Naive thymus-derived CD4-positive, alpha-beta T cell (primary cell): ENCODE results near the gene THBS3. TPM values are rescaled to one million over a fixed set of nuclear protein-coding genes. Genes with fewer than 3 reads are reported as not detected.
A peak's percentile ranks its signal among the peaks of the same experiment; 100 is the strongest.

Source experiments
- ATAC-seq: fragments of 150-1000 bp; cut with Tn5 transposase; 2 replicates; pipeline ENCODE4 v1.10.0; 2021; ENCODE audit warnings: mild to moderate bottlenecking, moderate library complexity
- CTCF ChIA-PET: fragments of 350-600 bp; sonication (Branson Sonifier 250); formaldehyde crosslinking; loops from one replicate; lab custom pipeline; 2021; ENCODE audit warnings: antibody characterized with exemption; lab: Charles Lee
- POLR2A ChIA-PET: fragments of 350-600 bp; sonication (Branson Sonifier 250); formaldehyde crosslinking; loops from one replicate; lab custom pipeline; 2021; ENCODE audit warnings: antibody characterized with exemption, inconsistent platforms; lab: Charles Lee
- DNase-seq, 9 donors: peaks; one replicate each; pipeline versions ENCODE4 v3.0.0 to v3.0.0-alpha.2; 2020 to 2022; ENCODE audit warnings: mixed read lengths in 1 of 9
- H3K27ac ChIP-seq: one replicate; pipeline ENCODE4 v1.7.0; 2013; ENCODE audit warnings: mild to moderate bottlenecking, low read depth, low read length, moderate library complexity
- H3K27me3 ChIP-seq, 2 donors: one replicate each; pipeline ENCODE4 v1.7.0; 2013; ENCODE audit warnings: low read length in 2 of 2, mild to moderate bottlenecking in 2 of 2, moderate library complexity in 2 of 2; ENCODE audit not compliant: control insufficient read depth in 2 of 2, insufficient read depth in 2 of 2
- H3K36me3 ChIP-seq, 3 experiments: 1 replicate in 2 of 3; 2 replicates in 1 of 3; pipeline ENCODE4 v1.7.0; 2013; ENCODE audit warnings: low read length in 3 of 3, mild to moderate bottlenecking in 3 of 3, moderate library complexity in 1 of 3; ENCODE audit not compliant: insufficient read depth in 3 of 3, control insufficient read depth in 2 of 3
- H3K4me1 ChIP-seq, 2 donors: one replicate each; pipeline ENCODE4 v1.7.0; 2013; ENCODE audit warnings: low read length in 2 of 2, mild to moderate bottlenecking in 2 of 2, moderate library complexity in 1 of 2; ENCODE audit not compliant: control insufficient read depth in 2 of 2, insufficient read depth in 2 of 2
- H3K4me3 ChIP-seq: 2 replicates; pipeline ENCODE4 v1.7.0; 2013; ENCODE audit warnings: mild to moderate bottlenecking, low read length
- H3K9me3 ChIP-seq, 3 experiments: 1 replicate in 2 of 3; 2 replicates in 1 of 3; pipeline ENCODE4 v1.7.0; 2013; ENCODE audit warnings: low read length in 3 of 3; ENCODE audit not compliant: control insufficient read depth in 2 of 3
- H3K27ac Mint-ChIP-seq, 9 donors: one replicate each; pipeline ENCODE4 v1.8.0; 2020 to 2022; ENCODE audit warnings: mixed read lengths in 9 of 9, mild to moderate bottlenecking in 8 of 9, moderate library complexity in 5 of 9, inconsistent platforms in 2 of 9
- H3K27me3 Mint-ChIP-seq, 5 donors: one replicate each; pipeline ENCODE4 v1.8.0; 2021 to 2022; ENCODE audit warnings: mixed read lengths in 5 of 5, mild to moderate bottlenecking in 1 of 5
- H3K36me3 Mint-ChIP-seq, 5 donors: one replicate each; pipeline ENCODE4 v1.8.0; 2020 to 2022; ENCODE audit warnings: mixed read lengths in 5 of 5, mild to moderate bottlenecking in 3 of 5, inconsistent platforms in 1 of 5
- H3K4me1 Mint-ChIP-seq, 7 donors: one replicate each; pipeline ENCODE4 v1.8.0; 2020 to 2022; ENCODE audit warnings: mixed read lengths in 7 of 7, mild to moderate bottlenecking in 3 of 7, inconsistent platforms in 1 of 7
- H3K4me3 Mint-ChIP-seq, 10 donors: one replicate each; pipeline ENCODE4 v1.8.0; 2020 to 2022; ENCODE audit warnings: mild to moderate bottlenecking in 10 of 10, mixed read lengths in 10 of 10, moderate library complexity in 6 of 10, inconsistent platforms in 2 of 10
- H3K9me3 Mint-ChIP-seq, 11 donors: one replicate each; pipeline ENCODE4 v1.8.0; 2020 to 2022; ENCODE audit warnings: mixed read lengths in 11 of 11, mild to moderate bottlenecking in 4 of 11, inconsistent platforms in 1 of 11, moderate library complexity in 1 of 11
- intact Hi-C, 2 donors: fragments of 100-400 bp; cut with micrococcal nuclease; formaldehyde crosslinking; loops; one replicate each; pipeline ENCODE4 v1.15.1; 2023
- polyA plus RNA-seq, 2 donors: library from polyadenylated mRNA; unstranded; fragments of 300-500 nt; fragmentation: Illumina TruSeq; gene quantifications; one replicate each; pipeline ENCODE4 v1.2.3, GENCODE V29; 2021
- total RNA-seq, 6 experiments: library from RNA in 5 of 6; stranded (reverse) in 5 of 6; gene quantifications; 1 replicate in 5 of 6; 2 replicates in 1 of 6; pipeline ENCODE4 v1.2.3 and lab custom pipeline; 2021 to 2026

Gene THBS3
- total and polyA plus RNA-seq, 7 experiments from 2014 or later, result 0.87 to 35.9 (median 26.8) TPM

GRCh38 chr1:155254228-155254713 lies 46.6 kb upstream of the THBS3 start:
- Histone ChIP-seq H3K9me3 (no peaks in the 10 kb centered on the region), H3K4me3 (no peak overlapping the region), H3K27me3 (no peaks in the 10 kb centered on the region), H3K27ac (no peak overlapping the region), H3K4me1 (peaks cover 4 to 10% of the 10 kb centered on the region in 2 donors), H3K36me3 (peaks cover 0 to 23% (median 1%) of the 10 kb centered on the region in 3 experiments)
- no peak for DNase-seq
- Mint-ChIP-seq H3K27ac (peak overlapping the region; percentile 22 to 88 (median 59)), H3K4me1 (peaks cover 20 to 45% (median 39%) of the 10 kb centered on the region in 7 donors), H3K4me3 (peak overlapping the region; percentile 68 to 85 (median 78)), H3K27me3 (no peaks in the 10 kb centered on the region), H3K9me3 (peaks cover 0 to 1% (median 0%) of the 10 kb centered on the region in 11 donors), H3K36me3 (peaks cover 0 to 17% (median 13%) of the 10 kb centered on the region in 5 donors)
- intact Hi-C loops, result loop anchor here in 1 of 2 donors (2.0 to 10.0 kb wide), 2 partner anchors 19 to 251 kb away; partner anchors contain the start of gene CLK2
- ChIA-PET POLR2A (interaction anchor here (0.6 to 2.2 kb wide), 2 partner anchors 9 to 25 kb away, joined by 3 to 8 read pairs; no protein-coding TSS in a partner anchor), CTCF (interaction anchor here (0.5 to 1.3 kb wide), 3 partner anchors 53 to 91 kb away, joined by 4 to 7 read pairs (median 4); no protein-coding TSS in a partner anchor)
- ATAC-seq, result no peak

GRCh38 chr1:155253797-155254196 lies 46.1 kb upstream of the THBS3 start:
- Mint-ChIP-seq H3K27ac (peak overlapping the region in 8 of 9 donors; percentile 20 to 80 (median 51)), H3K36me3 (peaks cover 0 to 17% (median 13%) of the 10 kb centered on the region in 5 donors)
- peaks cover 0 to 18% (median 0%) of the 10 kb centered on the region in 3 experiments for H3K36me3 ChIP-seq

GRCh38 chr1:155253208-155253607 lies 45.5 kb upstream of the THBS3 start:
- Mint-ChIP-seq H3K27ac (peak overlapping the region in 4 of 9 donors; percentile 25 to 80 (median 76)), H3K36me3 (peaks cover 0 to 16% (median 13%) of the 10 kb centered on the region in 5 donors), H3K4me3 (peak overlapping the region; percentile 1 to 85 (median 76)), H3K27me3 (no peaks in the 10 kb centered on the region), H3K9me3 (peaks cover 0 to 1% (median 0%) of the 10 kb centered on the region in 11 donors), H3K4me1 (peaks cover 20 to 42% (median 39%) of the 10 kb centered on the region in 7 donors)
- no peaks in the 10 kb centered on the region for H3K9me3 ChIP-seq
- peaks cover 0 to 14% (median 0%) of the 10 kb centered on the region in 3 experiments for H3K36me3 ChIP-seq
- no peak overlapping the region for H3K27ac ChIP-seq
- no peaks in the 10 kb centered on the region for H3K27me3 ChIP-seq
- POLR2A ChIA-PET, result interaction anchor here (4.0 kb wide), 1 partner anchor 7 kb away, joined by 34 read pairs; the partner anchor contains the start of gene SCAMP3
- peaks cover 4 to 10% of the 10 kb centered on the region in 2 donors for H3K4me1 ChIP-seq
- H3K4me3 ChIP-seq, result no peak overlapping the region
- CTCF ChIA-PET, result interaction anchor here (0.6 kb wide), 1 partner anchor 359 kb away, joined by 3 read pairs; no protein-coding TSS in a partner anchor
- ATAC-seq (no peak), DNase-seq (no peak)
- intact Hi-C loops, result loop anchor here in 1 of 2 donors (10.0 kb wide), 1 partner anchor 252 kb away; no protein-coding TSS in a partner anchor

More at GRCh38 chr1:155253797-155254196, 46.1 kb upstream of the THBS3 start:
- POLR2A ChIA-PET, result no interaction called here
- H3K4me3 Mint-ChIP-seq, result peak overlapping the region; percentile 61 to 85 (median 77)
- Histone ChIP-seq H3K4me1 (peaks cover 4 to 10% of the 10 kb centered on the region in 2 donors), H3K27me3 (no peaks in the 10 kb centered on the region), H3K4me3 (no peak overlapping the region), H3K27ac (no peak overlapping the region), H3K9me3 (no peaks in the 10 kb centered on the region)
- CTCF ChIA-PET, result interaction anchor here (0.5 to 0.6 kb wide), 2 partner anchors 92 to 359 kb away, joined by 3 to 4 read pairs; no protein-coding TSS in a partner anchor
- H3K9me3 Mint-ChIP-seq, result peaks cover 0 to 1% (median 0%) of the 10 kb centered on the region in 11 donors
- intact Hi-C loops, result loop anchor here in 1 of 2 donors (2.0 to 10.0 kb wide), 2 partner anchors 19 to 251 kb away; partner anchors contain the start of gene CLK2
- DNase-seq (no peak), ATAC-seq (no peak)
- H3K27me3 Mint-ChIP-seq, result no peaks in the 10 kb centered on the region
- peaks cover 20 to 45% (median 39%) of the 10 kb centered on the region in 7 donors for H3K4me1 Mint-ChIP-seq

GRCh38 chr1:155251566-155251965 lies 43.9 kb upstream of the THBS3 start:
- peaks cover 0 to 1% (median 0%) of the 10 kb centered on the region in 11 donors for H3K9me3 Mint-ChIP-seq
- H3K4me1 ChIP-seq, result peaks cover 4 to 10% of the 10 kb centered on the region in 2 donors
- peaks cover 20 to 36% (median 31%) of the 10 kb centered on the region in 7 donors for H3K4me1 Mint-ChIP-seq
- DNase-seq (no peak), ATAC-seq (no peak)
- no peak overlapping the region for H3K27ac ChIP-seq
- peaks cover 0 to 3% (median 0%) of the 10 kb centered on the region in 3 experiments for H3K36me3 ChIP-seq
- H3K36me3 Mint-ChIP-seq, result peaks cover 0 to 5% (median 2%) of the 10 kb centered on the region in 5 donors
- peak overlapping the region in 1 of 10 donors; percentile 46 for H3K4me3 Mint-ChIP-seq
- no peaks in the 10 kb centered on the region for H3K27me3 ChIP-seq
- CTCF ChIA-PET, result interaction anchor here (0.5 to 6.4 kb wide), 21 partner anchors 9 to 369 kb away, joined by 3 to 105 read pairs (median 5); partner anchors contain the start of genes CLK2, FDPS, RUSC1 and SCAMP3
- no peaks in the 10 kb centered on the region for H3K9me3 ChIP-seq
- intact Hi-C loops, result loop anchor here (2.0 to 10.0 kb wide), 2 partner anchors 253 kb away; no protein-coding TSS in a partner anchor
- H3K27me3 Mint-ChIP-seq, result no peaks in the 10 kb centered on the region
- POLR2A ChIA-PET, result interaction anchor here (0.8 to 4.0 kb wide), 7 partner anchors 9 to 76 kb away, joined by 3 to 34 read pairs (median 3); partner anchors contain the start of genes RUSC1 and SCAMP3
- peak overlapping the region in 1 of 9 donors; percentile 32 for H3K27ac Mint-ChIP-seq
- H3K4me3 ChIP-seq, result no peak overlapping the region

- H3K9me3 ChIP-seq, result no peaks in the 10 kb centered on the region
- peak; percentile 86 to 98 (median 93) for DNase-seq
- ChIA-PET CTCF (interaction anchor here (0.5 to 6.4 kb wide), 35 partner anchors 9 to 1135 kb away, joined by 3 to 105 read pairs (median 4); partner anchors contain the start of genes CLK2, FDPS, MTX1 and RUSC1), POLR2A (interaction anchor here (0.6 to 4.0 kb wide), 10 partner anchors 10 to 131 kb away, joined by 3 to 34 read pairs (median 4); partner anchors contain the start of genes RUSC1 and SCAMP3)
- H3K27ac ChIP-seq, result peak overlapping the region; percentile 49
- no peaks in the 10 kb centered on the region for H3K36me3 ChIP-seq
- peak overlapping the region in 9 of 10 donors; percentile 45 to 83 (median 62) for H3K4me3 Mint-ChIP-seq
- peaks cover 21 to 36% (median 24%) of the 10 kb centered on the region in 7 donors for H3K4me1 Mint-ChIP-seq
- peaks cover 0 to 1% (median 0%) of the 10 kb centered on the region in 11 donors for H3K9me3 Mint-ChIP-seq
- peaks cover 4 to 10% of the 10 kb centered on the region in 2 donors for H3K4me1 ChIP-seq
- peak overlapping the region; percentile 54 for H3K4me3 ChIP-seq
- H3K27me3 ChIP-seq, result no peaks in the 10 kb centered on the region
- H3K27ac Mint-ChIP-seq, result peak overlapping the region in 7 of 9 donors; percentile 29 to 86 (median 69)
- intact Hi-C loops, result loop anchor here (1.0 to 10.0 kb wide), 9 partner anchors 22 to 478 kb away; partner anchors contain the start of genes FDPS (in 2 of the 2), ASH1L (in 1 of the 2), CLK2 (in 1 of the 2) and HCN3 (in 1 of the 2)
- H3K27me3 Mint-ChIP-seq, result no peaks in the 10 kb centered on the region
- ATAC-seq, result peak; percentile 99
- no peaks in the 10 kb centered on the region for H3K36me3 Mint-ChIP-seq
Measured at GRCh38 chr1:155250633-155251449, 43.1 kb upstream of the THBS3 start.
